NCI-H2227 (cell line): ENCODE data around the gene EGLN2.
"Not testable (repeated sequence)": the region's sequence is repeated elsewhere in the genome, so short reads cannot be mapped to it uniquely, and the experiment has no call there.

ENCODE experiments used
- DNase-seq: peaks from one replicate; lab custom pipeline; 2025; ENCODE audit not compliant: unreplicated experiment; lab: John Stamatoyannopoulos, UW

EGLN2 gene

GRCh38 chr19:40842012-40842411 lies 43.0 kb downstream of the EGLN2 start:
- DNase-seq: not testable (repeated sequence)

- not testable (repeated sequence) for DNase-seq
Observed at GRCh38 chr19:40842997-40843652, 44.1 kb downstream of the EGLN2 start.

- DNase-seq: peak; percentile 58
Observed at GRCh38 chr19:40843653-40844052, 44.7 kb downstream of the EGLN2 start.

- DNase-seq: not testable (repeated sequence)
Observed at GRCh38 chr19:40846722-40847121, 47.7 kb downstream of the EGLN2 start.

GRCh38 chr19:40850277-40850676 lies 51.3 kb downstream of the EGLN2 start, which contains the start of gene CYP2A6:
Gene CYP2A6 (minus strand): TSS chr19:40850447. CDS start chr19:40850426, 21 bp downstream.
- not testable (repeated sequence) for DNase-seq

GRCh38 chr19:40852467-40853152 lies 53.6 kb downstream of the EGLN2 start:
- not testable (repeated sequence) for DNase-seq
